ENCODE data around the gene IMP3.
"Not testable (repeated sequence)": the region's sequence is repeated elsewhere in the genome, so short reads cannot be mapped to it uniquely, and the experiment has no call there.

The IMP3 gene
- 16.4 to 39.8 (median 29.1) reads per million in 4 donors for total RNA-seq

GRCh38 chr15:75639709-75640482, at the start of gene IMP3:
Gene IMP3 (minus strand): TSS chr15:75640224. CDS start chr15:75640168, 56 bp downstream.
- peak; percentile 83 to 97 (median 90) for DNase-seq

GRCh38 chr15:75689429-75689828, 49.4 kb upstream of the IMP3 start:
- not testable (repeated sequence) for DNase-seq

- no peak for DNase-seq
Observed at GRCh38 chr15:75688831-75689230, 48.8 kb upstream of the IMP3 start.

GRCh38 chr15:75688278-75688557, 48.2 kb upstream of the IMP3 start:
- no peak for DNase-seq

GRCh38 chr15:75687486-75688277, 47.7 kb upstream of the IMP3 start:
- no peak for DNase-seq

- DNase-seq, result peak; percentile 30 to 65 (median 61)
Observed at GRCh38 chr15:75686212-75686642, 46.2 kb upstream of the IMP3 start.

- DNase-seq, result no peak
Observed at GRCh38 chr15:75685195-75685594, 45.2 kb upstream of the IMP3 start.

GRCh38 chr15:75684648-75685047, 44.6 kb upstream of the IMP3 start:
- DNase-seq, result no peak

GRCh38 chr15:75683646-75684312, 43.8 kb upstream of the IMP3 start:
- DNase-seq, result peak in 4 of 5 donors; percentile 38 to 55 (median 50)

DNA sequence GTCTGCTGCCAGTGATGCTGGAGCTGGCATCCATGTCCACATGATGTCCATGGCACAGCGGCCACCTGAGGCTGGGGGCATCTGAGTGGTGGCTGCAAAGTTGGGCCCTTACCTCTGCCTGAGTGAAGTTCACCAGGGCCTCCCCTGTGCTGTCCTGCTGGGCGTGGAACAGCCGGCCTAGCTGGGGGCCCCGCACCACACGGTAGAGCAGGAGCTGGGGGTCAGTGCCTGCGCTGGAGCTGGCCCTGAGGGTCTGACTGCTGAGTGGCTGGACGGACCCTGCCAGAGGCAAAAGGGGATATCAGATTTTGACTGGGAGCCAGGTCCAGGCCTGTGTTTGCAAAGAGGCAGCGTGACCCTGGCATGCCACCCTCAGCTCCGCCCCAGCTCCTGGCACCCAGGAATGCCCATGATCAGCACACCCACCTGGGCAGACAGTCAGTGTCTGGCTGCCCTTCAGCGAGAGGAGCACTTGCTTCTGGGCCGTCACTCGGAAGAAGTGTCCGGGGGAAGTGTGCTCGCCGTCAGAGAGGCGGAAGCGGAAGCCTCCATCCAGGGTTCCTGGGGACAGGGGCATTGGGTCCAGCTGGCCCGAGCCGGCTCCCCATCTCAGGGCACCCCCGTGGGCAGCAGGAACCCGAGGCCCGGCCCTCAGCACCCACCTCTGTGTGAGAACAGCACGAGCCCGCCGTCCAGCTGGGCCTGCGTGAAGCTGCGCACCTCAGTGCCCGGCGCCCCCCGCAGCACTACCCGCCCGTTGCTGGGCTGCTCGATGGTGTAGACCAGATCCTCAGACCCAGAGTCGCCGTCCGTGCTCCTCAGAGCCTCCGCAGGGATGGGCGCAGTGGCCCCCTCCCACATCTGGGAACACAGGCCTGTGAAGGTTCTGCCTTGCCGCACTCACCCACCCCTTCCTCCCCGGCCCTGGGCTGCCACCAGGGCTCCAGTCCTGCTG, 42.4 kb upstream of the IMP3 start:
- no peak for DNase-seq

DNA sequence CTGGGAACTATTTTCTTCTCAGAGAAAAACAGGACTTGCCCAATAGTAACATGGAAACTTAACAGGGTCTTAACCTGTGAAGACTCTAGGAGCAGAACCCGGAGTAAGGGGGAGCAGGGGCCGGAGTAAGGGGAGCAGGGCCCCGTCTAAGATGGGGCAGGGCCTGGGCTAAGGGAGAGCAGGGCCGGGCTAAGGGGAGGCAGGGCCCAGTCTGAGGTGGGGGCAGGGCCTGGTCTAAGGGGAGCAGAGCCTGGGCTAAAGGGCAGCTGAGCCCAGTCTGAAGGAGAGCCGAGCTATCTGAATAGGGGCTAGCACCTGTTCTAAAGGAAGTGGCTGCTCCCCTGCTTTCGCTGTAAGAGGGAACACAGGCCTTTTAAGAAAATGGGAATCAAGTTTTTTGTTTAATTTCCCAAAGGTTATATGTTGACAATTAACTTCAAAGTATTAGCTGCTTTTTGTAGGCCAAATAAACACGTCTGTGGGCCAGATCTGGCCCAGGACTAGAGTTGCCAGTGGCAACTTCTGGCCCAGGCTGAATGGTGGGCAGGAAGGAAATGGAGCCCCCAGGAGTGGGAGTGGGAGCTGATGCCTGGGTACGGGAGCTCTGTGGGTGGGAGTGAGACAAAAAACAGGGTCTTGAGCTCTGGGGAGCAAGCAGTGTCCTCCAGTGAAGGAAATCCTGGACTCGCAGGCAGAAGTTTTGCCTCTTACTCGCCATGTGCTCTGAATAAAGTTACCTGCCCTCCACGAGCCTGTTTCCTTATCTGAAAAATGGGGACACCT, 40.2 kb upstream of the IMP3 start:
- no peak for DNase-seq

- not testable (repeated sequence) for DNase-seq
Observed at GRCh38 chr15:75678324-75678690, 38.3 kb upstream of the IMP3 start.

- no peak for DNase-seq
Observed at GRCh38 chr15:75677465-75678323, 37.7 kb upstream of the IMP3 start.

GRCh38 chr15:75676688-75677464, 36.9 kb upstream of the IMP3 start:
- no peak for DNase-seq

DNA sequence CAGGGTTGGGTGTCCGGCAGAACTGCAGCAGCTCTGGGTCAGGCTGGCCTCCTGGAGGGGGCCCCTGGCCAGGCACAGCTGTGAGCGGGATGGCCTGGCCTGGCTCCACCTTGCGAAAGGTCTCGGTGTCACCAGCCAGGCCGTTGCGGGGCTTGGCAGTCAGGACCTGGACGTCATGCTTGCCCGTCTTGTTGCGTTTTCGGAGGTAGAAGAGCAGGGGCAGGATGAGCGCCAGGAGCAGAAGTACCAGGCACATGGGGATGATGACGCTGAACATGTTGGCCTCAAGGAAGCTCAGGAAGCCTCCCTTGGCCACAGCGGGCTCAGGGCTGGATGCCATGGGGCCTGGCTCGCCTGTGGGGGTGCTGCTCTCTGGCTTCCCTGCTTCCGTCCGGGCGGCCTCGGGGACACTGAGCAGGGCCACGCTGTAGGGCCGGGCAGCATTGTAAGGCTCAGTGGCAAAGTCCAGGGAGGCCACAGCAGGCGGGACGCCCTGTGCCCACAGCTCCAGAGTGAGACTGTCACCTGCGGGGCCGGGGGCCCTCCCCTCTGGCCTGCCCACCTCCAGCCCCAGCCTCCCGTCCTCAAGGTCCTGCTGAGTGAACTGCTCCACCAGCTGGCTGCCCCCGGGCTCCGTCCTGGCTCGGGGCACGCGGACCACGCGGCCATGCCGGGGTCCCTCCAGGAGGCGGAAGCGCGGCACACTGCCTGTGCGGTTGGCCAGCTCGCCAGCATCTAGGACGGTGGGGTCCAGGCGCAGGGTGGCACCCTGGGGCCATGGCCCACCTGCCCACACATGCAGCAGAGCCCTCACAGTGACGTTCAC, 35.8 kb upstream of the IMP3 start:
- no peak for DNase-seq

GRCh38 chr15:75674366-75674765, 34.3 kb upstream of the IMP3 start:
- no peak for DNase-seq

- DNase-seq, result no peak
Observed at GRCh38 chr15:75673426-75674235, 33.6 kb upstream of the IMP3 start.
